ENCODE results near the gene MSMB. TPM values are rescaled to one million over a fixed set of nuclear protein-coding genes. Genes with fewer than 3 reads are reported as not detected.
"Not testable (repeated sequence)": the region's sequence is repeated elsewhere in the genome, so short reads cannot be mapped to it uniquely, and the experiment has no call there.

The MSMB gene
- total RNA-seq, 2 experiments from 2014 or later, result not detected

DNA sequence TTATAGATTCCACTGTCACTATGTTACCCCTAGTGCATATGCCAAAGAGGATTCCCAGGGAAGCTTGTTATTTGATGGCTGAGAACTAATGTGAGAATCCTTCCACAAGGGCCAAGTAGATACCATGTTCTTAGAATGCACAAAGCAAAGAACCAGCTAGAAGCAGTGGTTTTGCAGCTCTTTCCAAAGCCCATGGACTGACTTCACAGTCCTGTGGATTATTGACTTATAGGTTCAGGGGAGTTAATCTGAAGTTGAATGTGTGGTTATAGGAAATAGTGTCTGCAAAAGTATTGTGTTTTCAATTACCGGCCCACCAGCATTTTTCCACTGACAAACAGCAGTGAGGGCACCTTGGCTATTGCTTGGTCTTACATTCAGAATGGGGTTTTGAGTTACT lies 45.5 kb downstream of the MSMB start:
- Mint-ChIP-seq H3K36me3 (ENCODE audit: low read depth) (peaks cover 63% of the 10 kb centered on the region), H3K27me3 (ENCODE audit: low read depth) (no peaks in the 10 kb centered on the region), H3K9me3 (ENCODE audit: insufficient read depth) (no peaks in the 10 kb centered on the region), H3K4me3 (no peak overlapping the region), H3K4me1 (ENCODE audit: low read depth) (no peaks in the 10 kb centered on the region), H3K27ac (peak overlapping the region; percentile 6)
- no peak for DNase-seq
- CTCF ChIA-PET, result interaction anchor here (1.4 kb wide), 1 partner anchor 14 kb away, joined by 3 read pairs; no protein-coding TSS in a partner anchor
- POLR2A ChIA-PET, result interaction anchor here (0.6 kb wide), 1 partner anchor 99 kb away, joined by 4 read pairs; no protein-coding TSS in a partner anchor
- ATAC-seq, result no peak

DNA sequence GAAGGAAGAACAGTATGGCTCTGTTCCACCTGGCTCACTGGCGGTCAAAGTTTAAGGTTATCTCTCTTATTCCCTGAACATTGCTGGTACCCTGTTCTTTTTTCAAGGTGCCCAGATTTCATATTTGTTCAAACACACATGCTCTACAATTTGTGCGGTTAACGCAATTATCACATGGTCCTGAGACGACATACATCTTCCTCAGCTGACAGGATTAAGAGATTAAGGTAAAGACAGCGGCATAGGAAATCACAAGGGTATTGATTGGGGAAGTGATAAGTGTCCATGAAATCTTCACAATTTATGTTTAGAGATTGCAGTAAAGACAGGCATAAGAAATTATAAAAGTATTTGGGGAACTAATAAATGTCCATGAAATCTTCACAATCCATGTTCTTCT lies 46.1 kb downstream of the MSMB start:
- CTCF ChIA-PET, result interaction anchor here (1.4 kb wide), 1 partner anchor 14 kb away, joined by 3 read pairs; no protein-coding TSS in a partner anchor
- H3K27ac Mint-ChIP-seq; H3K27me3 Mint-ChIP-seq (ENCODE audit: low read depth); DNase-seq; H3K4me3 Mint-ChIP-seq; H3K9me3 Mint-ChIP-seq (ENCODE audit: insufficient read depth); H3K4me1 Mint-ChIP-seq (ENCODE audit: low read depth); POLR2A ChIA-PET; ATAC-seq: not testable (repeated sequence)
- peaks cover 60% of the 10 kb centered on the region for H3K36me3 Mint-ChIP-seq (ENCODE audit: low read depth)

DNA sequence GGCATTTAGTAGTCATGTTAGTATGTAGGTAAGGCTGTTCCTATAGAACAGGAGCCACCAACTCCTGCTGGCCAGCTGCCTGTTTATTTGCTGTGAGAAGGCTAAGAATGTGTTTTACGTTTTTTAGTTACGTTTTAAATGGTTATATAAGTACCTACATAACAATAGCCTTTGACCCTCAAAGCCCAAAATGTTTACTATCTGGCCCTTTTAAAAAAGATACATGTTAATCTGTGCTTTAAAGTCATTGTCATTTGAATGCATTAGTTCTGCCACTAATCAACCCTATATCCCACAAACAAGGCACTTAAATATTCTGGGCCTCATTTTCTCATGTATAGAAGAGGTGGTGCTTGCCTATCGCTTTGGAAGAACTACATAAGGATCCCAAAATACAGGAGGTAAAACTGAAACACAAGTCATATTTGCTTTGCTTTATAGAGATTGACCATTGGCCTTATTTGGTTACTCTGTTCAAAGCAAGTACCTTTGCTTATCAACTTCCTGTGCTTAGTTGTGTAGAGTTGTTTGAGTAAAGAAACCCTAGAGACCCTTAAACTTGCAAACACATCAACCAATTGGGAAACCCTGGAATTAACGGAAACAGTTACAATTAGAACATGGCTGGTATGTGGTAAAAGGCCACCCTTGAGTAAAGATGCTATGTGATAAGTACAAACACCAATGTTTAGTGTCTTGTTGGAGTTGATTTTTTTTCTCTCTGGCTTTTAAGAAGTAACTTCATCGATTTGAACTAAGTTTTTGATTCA lies 47.9 kb downstream of the MSMB start:
- ATAC-seq (no peak), DNase-seq (no peak)
- CTCF ChIA-PET, result no interaction called here
- Mint-ChIP-seq H3K9me3 (ENCODE audit: insufficient read depth) (no peaks in the 10 kb centered on the region), H3K27ac (no peak overlapping the region), H3K27me3 (ENCODE audit: low read depth) (no peaks in the 10 kb centered on the region), H3K4me1 (ENCODE audit: low read depth) (no peaks in the 10 kb centered on the region), H3K36me3 (ENCODE audit: low read depth) (peaks cover 59% of the 10 kb centered on the region), H3K4me3 (no peak overlapping the region)
- POLR2A ChIA-PET, result no interaction called here

- POLR2A ChIA-PET, result no interaction called here
- ATAC-seq (no peak), DNase-seq (no peak)
- peaks cover 62% of the 10 kb centered on the region for H3K36me3 Mint-ChIP-seq (ENCODE audit: low read depth)
- no peaks in the 10 kb centered on the region for H3K9me3 Mint-ChIP-seq (ENCODE audit: insufficient read depth)
- CTCF ChIA-PET, result no interaction called here
- no peak overlapping the region for H3K4me3 Mint-ChIP-seq
- H3K4me1 Mint-ChIP-seq (ENCODE audit: low read depth), result no peaks in the 10 kb centered on the region
- H3K27ac Mint-ChIP-seq, result no peak overlapping the region
- H3K27me3 Mint-ChIP-seq (ENCODE audit: low read depth), result no peaks in the 10 kb centered on the region
These were observed 48.5 kb downstream of the MSMB start for GRCh38 chr10:45997557-45997956.

DNA sequence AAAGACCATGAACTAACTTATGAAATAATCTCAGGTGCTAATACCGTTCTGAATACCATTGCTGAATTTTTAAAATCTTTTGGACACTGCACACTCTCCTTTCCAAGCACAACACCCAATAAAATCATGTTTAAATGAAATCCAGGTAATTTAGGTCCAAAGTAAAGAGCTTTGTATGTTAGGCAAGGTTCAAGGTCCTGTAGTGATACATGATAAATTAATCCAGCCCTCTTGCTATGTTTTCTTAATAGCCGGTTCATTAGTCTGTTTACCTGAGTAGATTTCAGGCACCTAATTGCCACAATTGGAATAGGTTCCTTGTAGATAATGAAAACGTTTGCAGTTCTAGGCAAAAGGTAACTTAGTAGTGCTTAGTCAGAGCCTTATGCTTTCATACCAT lies 60.5 kb downstream of the MSMB start:
- POLR2A ChIA-PET; H3K4me3 Mint-ChIP-seq; H3K27ac Mint-ChIP-seq; ATAC-seq; CTCF ChIA-PET; H3K27me3 Mint-ChIP-seq (ENCODE audit: low read depth); DNase-seq; H3K4me1 Mint-ChIP-seq (ENCODE audit: low read depth); H3K9me3 Mint-ChIP-seq (ENCODE audit: insufficient read depth): not testable (repeated sequence)
- peaks cover 24% of the 10 kb centered on the region for H3K36me3 Mint-ChIP-seq (ENCODE audit: low read depth)

DNA sequence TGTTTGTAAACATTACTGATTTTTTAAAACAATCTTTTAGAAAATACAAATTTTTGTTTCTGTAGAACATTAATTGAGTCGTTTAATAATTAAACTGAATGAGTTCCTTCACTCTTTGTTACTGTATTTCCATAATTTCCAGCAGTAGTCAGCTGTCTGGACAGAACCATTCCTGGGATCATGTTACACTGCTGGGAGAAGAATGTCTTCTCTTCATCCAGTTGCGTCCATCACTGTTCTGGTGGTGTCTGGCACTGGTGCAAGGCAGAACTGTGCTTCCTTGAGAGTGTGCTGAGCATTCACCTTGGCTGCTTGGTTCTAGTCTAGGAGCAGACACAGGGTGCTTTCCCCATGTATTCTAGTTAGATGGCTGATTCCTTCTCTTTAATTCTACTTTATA lies 61.6 kb downstream of the MSMB start:
- H3K36me3 Mint-ChIP-seq (ENCODE audit: low read depth), result peaks cover 23% of the 10 kb centered on the region

DNA sequence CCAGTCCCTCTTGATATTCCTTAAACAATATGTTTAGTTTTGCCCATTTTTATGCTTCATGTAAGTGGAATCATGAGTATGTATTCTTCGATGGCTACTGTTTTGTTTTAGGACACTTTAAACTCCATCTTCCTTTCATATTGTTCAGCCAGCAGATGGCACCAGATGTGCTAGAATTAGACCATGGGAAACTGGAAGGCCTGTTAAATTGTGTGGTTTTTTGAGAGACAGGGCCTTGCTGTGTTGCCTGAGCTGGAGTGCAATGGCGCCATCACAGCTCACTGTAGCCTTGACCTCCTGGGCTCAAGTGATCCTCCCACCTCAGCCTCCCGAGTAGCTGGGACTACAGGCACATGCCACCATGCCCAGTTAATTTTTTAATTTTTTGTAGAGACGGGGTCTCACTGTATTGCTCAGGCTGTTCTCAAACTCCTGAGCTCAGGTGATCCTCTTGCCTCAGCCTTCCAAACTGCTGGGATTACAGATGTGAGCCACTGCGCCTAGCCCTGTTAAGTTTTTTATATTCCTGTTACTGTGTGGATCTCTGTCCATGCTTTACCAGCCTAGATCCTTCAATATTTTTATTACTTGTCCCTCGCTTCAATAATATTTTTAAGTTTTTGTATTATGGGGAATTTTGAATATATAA lies 62.4 kb downstream of the MSMB start:
- H3K4me1 Mint-ChIP-seq (ENCODE audit: low read depth); POLR2A ChIA-PET; H3K9me3 Mint-ChIP-seq (ENCODE audit: insufficient read depth); H3K27me3 Mint-ChIP-seq (ENCODE audit: low read depth); H3K27ac Mint-ChIP-seq; H3K4me3 Mint-ChIP-seq: not testable (repeated sequence)
- peak; percentile 79 for ATAC-seq
- DNase-seq, result peak; percentile 64
- CTCF ChIA-PET, result interaction anchor here (0.7 kb wide), 1 partner anchor 43 kb away, joined by 3 read pairs; no protein-coding TSS in a partner anchor
- H3K36me3 Mint-ChIP-seq (ENCODE audit: low read depth), result peaks cover 26% of the 10 kb centered on the region

More for the DNA sequence above, 61.6 kb downstream of the MSMB start:
- POLR2A ChIA-PET; CTCF ChIA-PET; ATAC-seq; H3K27ac Mint-ChIP-seq; H3K4me1 Mint-ChIP-seq (ENCODE audit: low read depth); H3K27me3 Mint-ChIP-seq (ENCODE audit: low read depth); H3K4me3 Mint-ChIP-seq; H3K9me3 Mint-ChIP-seq (ENCODE audit: insufficient read depth); DNase-seq: not testable (repeated sequence)

Other genes with a start within 250 kb of the MSMB start
- 10 to 100 TPM; 20.6 to 22.6 TPM for gene AGAP4, start 198.8 kb downstream of the MSMB start, total RNA-seq
- 10 to 100 TPM; 61.3 to 61.9 TPM for gene TIMM23, start 73.8 kb downstream of the MSMB start, total RNA-seq
- 100 to 1,000 TPM; 119 to 120 TPM for gene NCOA4, start 15.6 kb downstream of the MSMB start, total RNA-seq
- not detected for gene ANTXRL, start 240.7 kb upstream of the MSMB start, total RNA-seq

Measured in activated CD8-positive, alpha-beta T cell treated with anti-CD3 and anti-CD28 coated beads, Interleukin-2, amount 10 ng/mL, durations not matched to agents 7 days and 5 days (primary cell).